Tibial artery (tissue), 4 donors: Measurements from ENCODE around the gene PRKD1.

Source experiments
- DNase-seq, 2 donors: peaks; one replicate each; pipeline ENCODE4 v3.0.0-alpha.2; 2019
- H3K27ac ChIP-seq, 2 donors: fragments of 200-600 bp; sonication (generic) in 1 of 2; 1 replicate in 1 of 2; 2 replicates in 1 of 2; pipeline ENCODE4 v1.5.1; 2018 to 2019; ENCODE audit warnings: mild to moderate bottlenecking in 1 of 2
- H3K27me3 ChIP-seq, 2 donors: fragments of 200-600 bp; sonication (generic) in 1 of 2; one replicate each; pipeline versions ENCODE4 v1.5.1 to v1.6.0; 2016 to 2019
- H3K36me3 ChIP-seq, 3 donors: fragments of 200-600 bp; sonication (generic) in 2 of 3; one replicate each; pipeline ENCODE4 v1.5.1; 2016 to 2019; ENCODE audit warnings: mild to moderate bottlenecking in 2 of 3
- H3K4me1 ChIP-seq, 4 donors: fragments of 200-600 bp; sonication (generic) in 2 of 4; 1 replicate in 3 of 4; 2 replicates in 1 of 4; pipeline ENCODE4 v1.5.1; 2016 to 2019
- H3K4me3 ChIP-seq, 2 donors: fragments of 200-600 bp; sonication (generic) in 1 of 2; 1 replicate in 1 of 2; 2 replicates in 1 of 2; pipeline ENCODE4 v1.5.1; 2018 to 2019; ENCODE audit warnings: mild to moderate bottlenecking in 2 of 2
- H3K9me3 ChIP-seq, 3 donors: fragments of 200-600 bp; sonication (generic) in 1 of 3; one replicate each; pipeline ENCODE4 v1.5.1; 2016 to 2019
- CTCF ChIP-seq, 2 experiments: fragments of 200-600 bp in 1 of 2; fragments of 450-650 bp in 1 of 2; IDR thresholded peaks; one replicate each; pipeline ENCODE4 v1.5.1; 2017 to 2019; ENCODE audit warnings: antibody characterized with exemption in 2 of 2, mild to moderate bottlenecking in 1 of 2, moderate library complexity in 1 of 2
- intact Hi-C: fragments of 100-400 bp; cut with DNase I; formaldehyde crosslinking; loops from one replicate; pipeline ENCODE4 v1.15.0; 2023; ENCODE audit warnings: low total_unique reads

Gene PRKD1

GRCh38 chr14:29805415-29806123 is 122.1 kb downstream of the PRKD1 start:
- DNase-seq, result peak; percentile 73 to 80
- intact Hi-C loops, result no loop called here
- TF ChIP-seq CTCF (IDR thresholded peaks at IDR 0.05), result no peak
- Histone ChIP-seq H3K9me3 (no peaks in the 10 kb centered on the region), H3K36me3 (no peaks in the 10 kb centered on the region), H3K4me1 (peaks cover 0 to 53% (median 6%) of the 10 kb centered on the region in 4 donors), H3K4me3 (no peak overlapping the region), H3K27ac (no peak overlapping the region), H3K27me3 (no peaks in the 10 kb centered on the region)

GRCh38 chr14:29804481-29805266 is 123.0 kb downstream of the PRKD1 start:
- H3K27me3 ChIP-seq, result no peaks in the 10 kb centered on the region
- no peak overlapping the region for H3K27ac ChIP-seq
- intact Hi-C loops, result no loop called here
- H3K4me3 ChIP-seq, result no peak overlapping the region
- no peak for DNase-seq
- peaks cover 0 to 44% (median 1%) of the 10 kb centered on the region in 4 donors for H3K4me1 ChIP-seq
- H3K9me3 ChIP-seq, result no peaks in the 10 kb centered on the region
- TF ChIP-seq CTCF (IDR thresholded peaks at IDR 0.05), result no peak
- H3K36me3 ChIP-seq, result no peaks in the 10 kb centered on the region

- Histone ChIP-seq H3K4me3 (no peak overlapping the region), H3K36me3 (no peaks in the 10 kb centered on the region), H3K27me3 (no peaks in the 10 kb centered on the region), H3K27ac (no peak overlapping the region), H3K9me3 (no peaks in the 10 kb centered on the region), H3K4me1 (peaks cover 0 to 39% (median 1%) of the 10 kb centered on the region in 4 donors)
- DNase-seq, result no peak
- intact Hi-C loops, result no loop called here
- TF ChIP-seq CTCF (IDR thresholded peaks at IDR 0.05), result no peak
These were observed 124.6 kb downstream of the PRKD1 start for GRCh38 chr14:29803045-29803444.

- Histone ChIP-seq H3K4me1 (peaks cover 0 to 39% (median 1%) of the 10 kb centered on the region in 4 donors), H3K9me3 (no peaks in the 10 kb centered on the region), H3K4me3 (no peak overlapping the region), H3K27me3 (no peaks in the 10 kb centered on the region), H3K27ac (no peak overlapping the region), H3K36me3 (no peaks in the 10 kb centered on the region)
- no peak for TF ChIP-seq CTCF (IDR thresholded peaks at IDR 0.05)
- intact Hi-C loops, result no loop called here
- no peak for DNase-seq
These were observed 125.4 kb downstream of the PRKD1 start for GRCh38 chr14:29802211-29802610.

- no peak overlapping the region for H3K27ac ChIP-seq
- peak in 1 of 2 experiments; percentile 6 for TF ChIP-seq CTCF (IDR thresholded peaks at IDR 0.05)
- H3K9me3 ChIP-seq, result no peaks in the 10 kb centered on the region
- no peaks in the 10 kb centered on the region for H3K27me3 ChIP-seq
- DNase-seq, result no peak
- intact Hi-C loops, result no loop called here
- peaks cover 0 to 33% (median 1%) of the 10 kb centered on the region in 4 donors for H3K4me1 ChIP-seq
- no peak overlapping the region for H3K4me3 ChIP-seq
- H3K36me3 ChIP-seq, result no peaks in the 10 kb centered on the region
These were observed 126.7 kb downstream of the PRKD1 start for GRCh38 chr14:29800961-29801360.
